HuH-7.5 (cell line): ENCODE measurements around the gene CYP2C9.
"Not testable (repeated sequence)": the region's sequence is repeated elsewhere in the genome, so short reads cannot be mapped to it uniquely, and the experiment has no call there.

ENCODE experiments used
- DNase-seq: peaks from one replicate; pipeline ENCODE4 v3.0.0; 2011; ENCODE audit warnings: low spot score

Gene CYP2C9

DNA sequence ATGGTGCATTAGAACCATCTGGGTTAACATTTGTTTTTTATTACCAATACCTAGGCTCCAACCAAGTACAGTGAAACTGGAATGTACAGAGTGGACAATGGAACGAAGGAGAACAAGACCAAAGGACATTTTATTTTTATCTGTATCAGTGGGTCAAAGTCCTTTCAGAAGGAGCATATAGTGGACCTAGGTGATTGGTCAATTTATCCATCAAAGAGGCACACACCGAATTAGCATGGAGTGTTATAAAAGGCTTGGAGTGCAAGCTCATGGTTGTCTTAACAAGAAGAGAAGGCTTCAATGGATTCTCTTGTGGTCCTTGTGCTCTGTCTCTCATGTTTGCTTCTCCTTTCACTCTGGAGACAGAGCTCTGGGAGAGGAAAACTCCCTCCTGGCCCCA lies at the start of gene CYP2C9:
Gene CYP2C9, plus strand, starts transcription at position 276 of the 400 bp plus-strand sequence. Its CDS starts 25 bp downstream, at position 301.
- no peak for DNase-seq

DNA sequence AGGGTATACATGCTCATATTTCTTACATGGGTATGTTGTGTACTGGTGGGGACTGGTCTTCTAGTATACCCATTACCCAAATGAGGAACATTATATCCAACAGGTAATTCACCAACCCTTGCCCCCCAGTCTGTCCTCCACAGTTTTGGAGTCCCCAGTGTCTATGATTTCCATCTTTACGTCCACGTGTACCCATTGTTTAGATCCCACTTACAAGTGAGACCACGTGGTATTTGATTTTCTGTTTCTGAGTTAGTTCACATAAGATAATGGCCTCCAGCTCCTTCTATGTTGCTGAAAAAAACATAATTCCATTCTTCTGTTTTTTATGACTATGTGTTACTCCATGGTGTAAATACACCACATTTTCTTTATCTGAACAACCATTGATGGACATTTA lies 49.3 kb upstream of the CYP2C9 start:
- no peak for DNase-seq

DNA sequence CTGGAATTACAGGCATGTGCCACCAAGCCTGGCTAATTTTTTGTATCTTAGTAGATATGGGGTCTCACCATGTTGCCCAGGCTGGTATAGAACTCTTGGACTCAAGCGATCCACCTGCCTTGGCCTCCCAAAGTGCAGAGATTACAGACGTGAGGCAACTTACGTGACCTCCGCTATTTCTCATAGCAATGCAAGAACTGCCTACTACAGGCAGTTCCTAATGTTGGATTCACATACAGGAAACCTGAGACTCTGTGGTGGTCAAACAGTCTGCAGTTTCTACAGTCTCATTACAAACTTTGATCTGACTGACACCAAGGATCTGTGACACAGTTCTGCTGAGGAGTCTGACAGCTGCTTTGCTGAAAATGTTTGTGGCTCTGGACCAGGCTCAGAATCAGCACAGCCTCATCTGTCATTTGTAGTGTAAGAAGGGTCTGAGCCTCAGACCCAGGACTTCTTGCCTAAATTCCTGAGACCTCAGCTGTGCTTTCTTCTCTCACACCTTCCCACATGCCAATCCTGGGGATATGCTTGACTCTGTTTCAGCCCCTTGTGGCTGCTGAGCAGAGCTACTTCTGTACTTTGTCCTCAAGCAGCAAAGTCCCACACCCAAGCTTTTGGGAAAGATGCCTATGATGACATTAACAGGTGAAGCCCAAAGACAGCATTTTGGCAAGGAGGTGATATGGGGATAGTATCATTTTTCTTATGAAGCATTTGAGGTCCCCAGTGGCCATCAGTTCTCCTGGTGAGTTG lies 48.0 kb upstream of the CYP2C9 start:
- DNase-seq = no peak

DNA sequence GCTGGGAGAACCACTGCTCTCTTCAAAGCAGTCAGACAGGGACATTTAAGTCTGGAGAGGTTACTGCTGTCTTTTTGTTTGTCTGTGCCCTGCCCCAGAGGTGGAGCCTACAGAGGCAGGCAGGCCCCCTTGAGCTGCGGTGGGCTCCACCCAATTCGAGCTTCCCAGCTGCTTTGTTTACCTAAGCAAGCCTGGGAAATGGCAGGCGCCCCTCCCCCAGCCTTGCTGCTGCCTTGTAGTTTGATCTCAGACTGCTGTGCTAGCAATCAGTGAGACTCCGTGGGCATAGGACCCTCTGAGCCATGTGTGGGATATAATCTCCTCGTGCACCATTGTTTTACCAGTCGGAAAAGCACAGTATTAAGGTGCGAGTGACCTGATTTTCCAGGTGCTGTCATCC lies 40.0 kb upstream of the CYP2C9 start:
- not testable (repeated sequence) for DNase-seq

DNA sequence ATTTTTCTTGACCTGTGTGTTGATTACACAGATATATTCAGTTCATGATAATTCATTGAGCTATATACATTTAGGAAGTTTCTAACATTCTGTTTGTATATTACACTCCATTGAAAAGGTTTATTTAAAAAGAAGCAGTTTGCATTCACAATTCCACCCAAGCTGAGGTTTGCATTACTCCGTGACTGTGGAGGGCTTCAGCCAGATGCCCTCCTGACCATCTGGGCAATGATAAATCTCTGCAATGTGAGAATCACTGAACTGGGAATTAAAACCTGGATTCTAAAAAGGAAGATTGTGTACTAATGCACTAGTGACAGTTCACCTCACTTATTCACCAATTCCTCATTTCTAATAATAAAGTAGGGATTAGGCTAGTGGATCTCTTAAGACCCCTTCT lies 36.4 kb upstream of the CYP2C9 start:
- DNase-seq = no peak

DNA sequence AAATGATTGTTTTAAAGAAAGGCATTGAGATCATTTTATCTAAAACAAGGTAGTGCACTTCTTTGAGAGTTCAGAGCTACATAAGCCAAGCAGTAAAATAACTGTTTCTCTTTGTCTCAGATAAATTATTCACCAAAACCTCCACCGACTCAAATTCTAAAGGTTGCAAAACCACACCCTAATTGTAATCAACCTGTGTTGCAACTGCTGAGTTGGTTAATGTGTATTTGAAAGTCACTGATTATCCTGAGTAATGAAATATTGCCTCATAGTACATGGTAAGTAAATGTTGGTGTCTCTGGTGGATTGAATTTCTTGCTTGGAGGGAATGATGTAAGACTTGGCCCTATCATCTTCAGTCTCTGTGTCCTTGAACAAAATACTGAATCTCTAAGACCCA lies 35.9 kb upstream of the CYP2C9 start:
- no peak for DNase-seq

DNA sequence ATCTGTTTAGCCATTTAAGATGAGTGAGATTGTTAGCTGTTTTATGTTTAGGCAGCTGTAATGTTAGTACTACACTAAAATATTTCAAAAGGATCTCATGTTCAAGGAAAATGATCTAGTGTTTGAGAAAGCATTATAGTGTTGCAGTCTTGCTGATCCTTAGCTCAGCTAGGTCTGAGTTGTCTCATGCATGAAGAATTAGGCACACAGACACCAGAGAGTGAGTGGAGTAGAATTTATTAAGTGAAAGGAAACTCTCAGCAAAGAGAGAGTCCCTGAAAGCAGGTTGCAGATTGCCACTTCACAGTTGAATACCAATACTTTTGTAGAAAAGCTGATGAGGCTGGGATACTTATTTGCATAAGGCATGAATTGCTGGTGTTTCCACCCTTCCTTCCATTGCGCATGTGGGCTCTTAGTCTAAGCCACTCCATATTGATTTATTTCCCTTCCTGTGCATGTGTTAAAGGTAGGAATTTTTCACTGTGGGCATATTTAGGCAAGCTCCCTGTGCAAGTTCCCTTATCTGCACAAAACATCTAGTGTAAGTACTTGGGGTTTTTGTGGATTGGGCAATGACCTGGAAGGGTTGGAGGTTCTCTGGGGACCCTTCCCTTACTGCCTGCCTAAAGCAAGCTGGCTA lies 33.8 kb upstream of the CYP2C9 start:
- DNase-seq = not testable (repeated sequence)

DNA sequence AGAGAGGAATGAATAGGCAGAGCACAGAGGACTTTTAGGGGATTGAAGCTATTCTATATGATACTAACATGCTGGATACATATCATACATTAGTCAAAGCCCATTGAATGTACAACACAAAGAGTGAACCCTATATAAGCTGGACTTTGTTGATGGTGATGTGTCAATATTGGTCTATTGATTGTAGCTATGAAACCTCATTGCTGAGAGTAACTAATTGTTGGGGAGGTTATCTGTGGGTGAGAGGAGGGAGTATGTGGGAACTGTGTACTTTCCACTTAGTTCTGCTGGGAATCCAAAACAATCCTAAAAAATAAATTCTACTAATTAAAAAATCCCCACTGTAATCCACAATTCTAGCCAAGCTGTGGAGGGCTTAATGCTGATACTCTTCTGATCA lies 22.0 kb upstream of the CYP2C9 start:
- no peak for DNase-seq

DNA sequence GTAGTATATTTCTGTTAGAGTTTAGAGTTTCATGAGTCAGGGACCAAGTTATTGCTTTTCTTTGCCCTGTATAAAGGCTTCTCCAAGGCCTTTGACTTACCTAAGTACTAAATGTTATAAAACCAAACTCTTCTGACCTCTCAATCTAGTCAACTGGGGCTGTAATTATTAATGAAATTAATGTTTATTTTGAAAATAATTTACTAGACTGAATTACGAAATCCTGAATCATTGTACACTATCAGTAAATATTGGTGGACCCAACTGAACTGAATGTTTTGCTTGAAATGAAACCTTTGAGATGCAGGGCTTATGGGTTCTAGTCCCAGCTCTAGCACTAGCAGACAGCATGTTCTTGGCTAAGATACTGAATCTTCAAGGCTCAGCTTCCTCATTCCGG lies 1.7 kb upstream of the CYP2C9 start:
- no peak for DNase-seq

DNA sequence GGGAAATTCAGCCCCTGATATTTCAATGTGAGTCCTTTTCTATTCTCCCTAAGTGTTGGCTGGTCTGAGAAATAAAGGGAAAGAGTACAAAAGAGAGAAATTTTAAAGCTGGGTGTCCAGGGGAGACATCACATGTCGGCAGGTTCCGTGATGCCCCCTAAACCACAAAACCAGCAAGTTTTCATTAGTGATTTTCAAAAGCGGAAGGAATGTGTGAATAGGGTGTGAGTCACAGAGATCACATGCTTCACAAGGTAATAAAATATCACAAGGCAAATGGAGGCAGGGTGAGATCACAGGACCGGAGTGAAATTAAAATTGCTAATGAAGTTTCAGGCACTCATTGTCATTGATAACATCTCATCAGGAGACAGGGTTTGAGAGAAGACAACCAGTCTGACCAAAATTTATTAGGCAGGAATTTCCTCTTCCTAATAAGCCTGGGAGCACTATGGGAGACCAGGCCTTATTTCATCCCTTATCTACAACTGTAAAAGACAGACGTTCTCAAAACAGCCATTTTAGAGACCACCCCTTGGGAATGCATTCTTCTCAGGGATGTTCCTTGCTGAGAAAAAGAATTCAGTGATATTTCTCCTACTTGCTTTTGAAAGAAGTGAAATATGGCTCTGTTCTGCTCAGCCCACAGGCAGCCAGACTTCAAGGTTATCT lies 5.1 kb downstream of the CYP2C9 start:
- DNase-seq = not testable (repeated sequence)

DNA sequence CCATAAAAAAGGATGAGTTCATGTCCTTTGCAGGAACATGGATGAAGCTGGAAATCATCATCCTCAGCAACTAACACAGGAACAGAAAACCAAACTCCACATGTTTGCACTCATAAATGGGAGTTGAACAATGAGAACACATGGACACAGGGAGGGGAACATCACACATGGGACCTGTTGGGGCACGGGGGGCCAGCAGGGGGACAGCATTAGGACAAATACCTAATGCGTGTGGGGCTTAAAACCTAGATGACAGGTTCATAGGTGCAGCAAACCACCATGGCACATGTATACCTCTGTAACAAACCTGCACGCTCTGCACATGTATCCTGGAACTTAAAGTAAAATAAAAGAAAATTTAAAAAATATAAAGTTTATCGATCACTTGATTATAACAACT lies 7.7 kb downstream of the CYP2C9 start:
- not testable (repeated sequence) for DNase-seq

DNA sequence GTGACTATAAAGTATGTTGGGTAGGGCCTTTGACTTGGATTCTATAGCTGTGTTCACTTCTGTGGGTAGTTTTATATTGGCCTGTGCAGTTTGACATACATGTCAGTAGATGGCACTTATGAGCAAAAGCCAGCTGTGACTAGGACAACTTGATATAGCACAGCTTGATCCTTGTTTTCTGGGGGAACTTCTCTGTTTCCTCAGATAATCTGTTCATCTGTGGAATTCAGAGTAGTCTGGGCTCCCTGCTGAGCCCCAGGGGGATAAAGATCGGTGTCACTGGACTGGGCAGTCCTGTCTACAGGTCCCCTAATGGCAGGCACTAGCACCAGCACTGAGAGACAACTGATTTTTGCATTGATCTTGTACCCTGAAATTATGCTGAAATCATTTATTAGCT lies 25.4 kb downstream of the CYP2C9 start:
- no peak for DNase-seq

DNA sequence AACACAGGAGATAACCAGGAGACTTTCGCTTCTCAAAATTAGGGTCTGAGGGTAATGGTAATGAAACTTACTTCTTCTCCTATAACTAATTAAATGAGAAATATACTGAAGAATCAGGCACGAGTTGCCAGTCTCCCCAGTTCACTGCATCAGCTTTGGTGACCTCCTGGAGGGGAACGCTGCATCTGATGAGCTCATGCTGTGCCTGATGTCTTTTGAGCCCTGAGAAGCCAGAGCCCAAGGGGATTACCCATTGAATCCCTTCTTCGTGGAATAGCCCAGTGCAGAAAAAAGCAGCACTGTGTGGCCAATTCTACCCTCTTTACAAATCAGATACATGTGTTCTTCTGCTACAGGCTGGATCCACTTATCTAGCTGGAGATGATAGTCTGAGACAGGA lies 45.1 kb downstream of the CYP2C9 start:
- DNase-seq = no peak

DNA sequence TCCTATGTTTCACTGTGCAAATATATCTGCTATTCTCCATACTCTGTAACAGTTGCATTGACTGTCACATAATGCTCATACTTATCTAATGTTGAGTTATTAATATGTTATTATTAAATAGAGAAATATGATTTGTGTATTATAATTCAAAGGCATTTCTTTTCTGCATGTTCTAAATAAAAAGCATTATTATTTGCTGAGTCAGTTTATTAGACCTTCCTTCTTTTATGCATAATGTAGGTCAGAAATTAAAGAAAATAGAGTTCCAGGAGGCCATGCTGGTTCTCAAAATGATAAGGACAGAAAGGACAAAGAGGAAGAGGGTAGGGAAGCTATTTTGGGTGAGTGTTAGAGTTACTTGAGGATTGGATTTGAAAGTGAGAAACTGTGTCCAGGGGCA lies 50.7 kb downstream of the CYP2C9 start:
- no peak for DNase-seq

DNA sequence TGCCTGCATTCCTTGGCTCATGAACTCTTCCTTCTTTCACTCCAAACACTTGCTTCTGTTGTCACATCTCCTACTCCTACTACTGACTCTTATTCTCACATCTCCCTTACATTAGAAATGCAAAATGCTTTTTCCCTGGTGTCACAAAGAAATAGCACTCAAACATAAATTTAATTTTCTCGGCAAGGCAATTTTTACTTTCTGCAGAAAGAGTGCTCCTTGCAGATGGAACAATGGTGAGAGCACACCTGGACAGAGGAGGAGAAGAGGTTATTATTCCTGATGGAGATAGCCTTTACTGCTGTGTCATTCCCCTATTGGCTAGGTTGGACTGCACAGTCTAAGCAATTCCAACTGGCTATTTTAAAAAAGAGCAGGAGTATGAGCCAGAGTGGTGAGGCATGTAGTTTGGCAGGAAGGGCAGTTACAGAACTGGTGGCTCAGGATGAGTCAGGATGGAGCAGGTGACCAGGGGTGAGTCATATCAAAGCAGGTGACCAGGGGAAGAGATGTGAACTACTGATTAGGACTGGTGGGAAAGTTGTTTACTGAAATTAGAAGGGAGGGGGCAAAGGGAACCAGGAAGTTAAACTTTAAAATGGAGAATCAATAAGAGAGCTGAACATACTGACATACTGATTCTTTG lies 52.9 kb downstream of the CYP2C9 start:
- no peak for DNase-seq

DNA sequence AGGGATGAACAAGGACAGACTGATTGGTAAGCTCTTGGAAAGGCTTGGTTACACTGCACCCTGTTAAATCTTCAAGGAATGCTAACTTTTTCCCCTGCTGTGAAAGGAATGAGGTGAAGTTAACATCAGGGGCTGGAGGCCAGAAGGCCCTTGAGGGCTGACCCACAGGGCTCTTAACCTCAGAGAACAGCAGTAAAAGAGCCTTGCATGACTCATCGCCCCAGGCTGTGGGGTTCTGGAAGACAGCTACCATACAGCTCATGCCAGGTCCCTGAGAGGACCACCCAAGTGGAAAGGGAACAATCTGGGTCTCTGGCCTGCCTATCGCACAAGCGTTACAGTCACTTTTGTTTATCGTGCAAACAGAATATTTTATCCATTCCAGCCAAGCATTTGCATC lies 54.4 kb downstream of the CYP2C9 start:
- DNase-seq = no peak

DNA sequence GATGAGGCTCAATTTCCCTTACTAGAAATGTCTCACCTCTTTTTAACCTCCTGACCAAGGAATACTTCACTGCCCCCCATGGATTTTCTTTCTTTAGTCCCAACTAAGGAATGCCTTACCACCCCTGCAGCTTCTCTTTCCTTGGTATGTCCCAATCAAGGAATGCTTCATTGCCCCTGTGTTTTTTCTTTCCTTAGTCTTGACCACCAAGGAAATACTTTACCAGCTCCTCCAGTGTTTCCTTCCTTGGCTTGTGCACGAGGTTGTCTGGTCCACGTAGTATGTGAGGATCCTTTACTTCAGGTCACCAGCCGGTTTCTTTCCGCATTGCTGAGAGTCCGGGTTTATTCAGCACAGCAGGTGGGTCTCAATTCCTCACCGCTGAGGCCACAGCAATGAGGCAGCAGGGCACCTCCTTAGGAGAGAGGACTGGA lies 59.3 kb downstream of the CYP2C9 start:
- no peak for DNase-seq

DNA sequence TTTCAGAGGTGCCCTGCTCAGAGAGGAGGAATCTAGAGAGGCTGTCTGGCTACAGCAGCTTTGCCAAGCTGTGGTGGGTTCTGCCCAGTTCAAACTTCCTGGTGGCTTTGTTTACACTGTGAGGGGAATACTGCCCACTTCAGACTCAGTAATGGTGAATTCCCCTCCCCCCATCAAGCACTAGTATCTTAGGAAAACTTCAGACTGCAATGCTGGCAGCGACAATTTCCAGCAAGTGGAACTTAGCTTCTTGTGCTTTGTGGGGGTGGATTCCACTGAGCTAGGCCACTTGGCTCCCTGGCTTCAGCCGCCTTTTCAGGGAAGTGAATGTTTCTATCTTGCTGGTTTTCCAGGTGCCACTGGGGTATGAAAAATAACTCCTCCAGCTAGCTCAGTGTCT lies 88.0 kb downstream of the CYP2C9 start:
- DNase-seq = no peak

DNA sequence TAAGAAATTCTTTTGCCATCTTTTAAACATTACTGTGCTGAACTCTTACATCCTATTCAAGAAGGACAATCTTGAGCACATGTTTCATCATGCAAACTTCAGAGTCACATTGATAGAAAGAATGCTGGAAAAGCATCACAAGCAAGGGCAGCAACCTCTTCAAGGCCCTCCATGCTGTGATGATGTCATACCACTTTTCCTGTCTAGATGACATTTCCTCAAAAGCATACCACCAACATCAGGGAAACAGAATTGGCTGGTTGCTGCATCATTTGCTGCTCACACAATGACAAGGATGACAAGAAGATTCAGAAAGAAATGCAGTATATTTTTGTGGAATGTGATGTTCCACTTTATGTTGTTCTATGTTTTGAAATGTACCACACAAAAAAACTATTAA lies 93.2 kb downstream of the CYP2C9 start:
- DNase-seq = no peak

DNA sequence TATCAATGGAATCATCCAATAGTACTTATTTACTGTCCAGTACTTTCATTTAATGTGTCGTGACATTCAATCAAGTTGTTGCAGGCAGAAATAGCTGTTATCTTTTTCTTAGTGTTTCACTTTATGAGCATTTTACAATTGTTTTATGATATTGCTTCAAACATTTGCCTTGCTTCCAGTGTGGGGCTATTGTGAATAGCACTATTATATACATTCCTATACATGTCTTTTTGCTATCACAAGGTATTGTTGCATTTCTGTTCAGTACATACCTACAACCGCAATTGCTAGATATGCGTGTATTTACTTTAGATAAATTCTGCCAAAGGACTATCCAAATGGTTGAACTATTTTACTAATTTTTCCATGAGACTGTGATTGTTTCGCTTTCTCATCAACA lies 95.9 kb downstream of the CYP2C9 start:
- DNase-seq = no peak

DNA sequence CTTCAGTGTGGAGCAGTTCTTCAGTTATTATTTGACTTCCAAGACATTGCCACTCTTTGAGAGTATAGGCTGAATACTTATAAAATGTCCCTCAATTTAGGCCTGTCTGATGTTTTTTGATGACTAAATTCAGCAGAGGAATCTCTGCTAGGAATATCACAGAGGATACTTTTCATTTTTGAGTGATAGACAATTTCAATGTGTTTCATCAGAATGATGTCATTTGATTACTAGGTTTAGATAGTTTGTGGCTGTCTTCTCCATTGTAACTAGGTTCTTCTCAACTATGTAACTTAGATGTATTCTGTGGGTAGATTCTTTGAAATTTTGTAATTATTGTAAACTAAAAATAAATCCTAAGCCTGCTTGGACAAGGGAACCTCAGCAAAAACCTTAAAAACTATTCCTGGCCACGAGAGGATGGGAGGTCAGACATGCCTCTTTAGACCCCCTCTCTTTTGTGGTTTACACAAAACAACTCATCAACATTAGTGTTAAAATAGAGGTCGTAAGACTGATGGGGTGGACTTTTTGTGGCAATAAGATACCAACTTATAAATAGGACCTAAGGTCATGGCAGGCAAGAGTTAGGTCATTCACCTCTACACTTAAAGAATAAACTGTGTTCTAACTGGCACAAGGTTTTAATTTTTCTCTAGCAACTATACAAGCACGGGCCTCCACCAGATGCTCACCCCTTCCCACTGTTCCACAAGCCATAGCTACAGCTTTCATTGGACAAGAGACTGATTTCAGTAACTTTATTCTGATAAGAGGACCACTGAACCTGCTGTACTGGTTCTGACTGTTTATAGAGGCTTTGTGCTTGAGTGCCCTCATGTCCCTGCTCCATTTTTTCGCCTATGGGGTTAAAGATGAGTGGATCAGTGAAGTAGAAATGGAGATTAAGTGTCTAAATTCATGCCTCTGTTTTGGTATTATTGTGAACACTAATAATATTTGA lies 97.2 kb downstream of the CYP2C9 start:
- no peak for DNase-seq

DNA sequence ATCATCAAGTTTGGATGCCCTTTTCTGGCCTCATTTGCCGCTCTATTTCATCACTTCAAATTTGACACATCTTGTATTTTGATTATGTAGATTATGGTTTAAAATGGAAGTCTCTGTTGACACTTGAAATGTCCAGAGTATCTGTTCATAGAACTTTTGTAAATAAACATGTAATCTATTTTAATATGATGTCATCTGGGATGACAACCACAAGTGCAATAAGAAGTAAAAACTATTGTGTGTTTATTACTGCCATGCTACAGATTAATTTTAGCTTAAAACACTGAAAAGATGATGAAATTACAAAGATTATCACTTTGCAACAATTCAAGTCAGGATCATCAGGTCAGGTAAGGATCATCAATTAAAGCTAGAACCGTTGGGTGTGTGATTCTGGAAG lies 100.8 kb downstream of the CYP2C9 start:
- no peak for DNase-seq
